ENCODE measurements around the gene IGLL1.

GRCh38 chr22:23603266-23603665, 23.2 kb upstream of the IGLL1 start:
- TF ChIP-seq CTCF (IDR thresholded peaks at IDR 0.05) (no peak), POLR2A (IDR thresholded peaks at IDR 0.05) (no peak)
